ENCODE results near the gene ADD1.

DNA sequence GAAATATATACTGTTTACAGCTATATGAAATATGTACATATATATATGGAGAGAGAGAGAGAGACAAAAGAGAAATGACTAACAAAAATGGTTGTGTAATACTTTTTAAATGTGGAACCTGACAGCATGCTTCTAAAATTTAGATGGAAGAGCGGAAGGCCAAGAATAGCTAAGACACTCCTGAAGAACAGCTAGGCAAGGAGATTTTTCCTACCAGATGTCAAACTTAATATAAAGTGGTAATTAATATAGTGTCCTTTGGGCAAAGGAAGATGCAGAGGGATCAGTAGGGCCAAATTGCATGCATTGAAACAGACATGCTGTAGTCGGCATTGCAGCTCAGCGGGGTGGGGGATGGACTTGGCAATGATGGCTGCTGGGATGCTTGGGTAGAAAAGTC, 45.2 kb downstream of the ADD1 start:
- TF ChIP-seq, protein P1, sequence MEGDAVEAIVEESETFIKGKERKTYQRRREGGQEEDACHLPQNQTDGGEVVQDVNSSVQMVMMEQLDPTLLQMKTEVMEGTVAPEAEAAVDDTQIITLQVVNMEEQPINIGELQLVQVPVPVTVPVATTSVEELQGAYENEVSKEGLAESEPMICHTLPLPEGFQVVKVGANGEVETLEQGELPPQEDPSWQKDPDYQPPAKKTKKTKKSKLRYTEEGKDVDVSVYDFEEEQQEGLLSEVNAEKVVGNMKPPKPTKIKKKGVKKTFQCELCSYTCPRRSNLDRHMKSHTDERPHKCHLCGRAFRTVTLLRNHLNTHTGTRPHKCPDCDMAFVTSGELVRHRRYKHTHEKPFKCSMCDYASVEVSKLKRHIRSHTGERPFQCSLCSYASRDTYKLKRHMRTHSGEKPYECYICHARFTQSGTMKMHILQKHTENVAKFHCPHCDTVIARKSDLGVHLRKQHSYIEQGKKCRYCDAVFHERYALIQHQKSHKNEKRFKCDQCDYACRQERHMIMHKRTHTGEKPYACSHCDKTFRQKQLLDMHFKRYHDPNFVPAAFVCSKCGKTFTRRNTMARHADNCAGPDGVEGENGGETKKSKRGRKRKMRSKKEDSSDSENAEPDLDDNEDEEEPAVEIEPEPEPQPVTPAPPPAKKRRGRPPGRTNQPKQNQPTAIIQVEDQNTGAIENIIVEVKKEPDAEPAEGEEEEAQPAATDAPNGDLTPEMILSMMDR (IDR thresholded peaks at IDR 0.05; ENCODE audit: low read depth, low read length, missing input control) = no peak
- TF ChIP-seq RXRA (IDR thresholded peaks at IDR 0.05) = no peak
- no peak for TF ChIP-seq EGR1 (IDR thresholded peaks at IDR 0.05; ENCODE audit: low read depth in 2 of 2)
- TF ChIP-seq, protein P2, sequence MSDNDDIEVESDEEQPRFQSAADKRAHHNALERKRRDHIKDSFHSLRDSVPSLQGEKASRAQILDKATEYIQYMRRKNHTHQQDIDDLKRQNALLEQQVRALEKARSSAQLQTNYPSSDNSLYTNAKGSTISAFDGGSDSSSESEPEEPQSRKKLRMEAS (IDR thresholded peaks at IDR 0.05) = no peak
- TF ChIP-seq JUND (IDR thresholded peaks at IDR 0.05) = no peak
- TF ChIP-seq, protein P3, sequence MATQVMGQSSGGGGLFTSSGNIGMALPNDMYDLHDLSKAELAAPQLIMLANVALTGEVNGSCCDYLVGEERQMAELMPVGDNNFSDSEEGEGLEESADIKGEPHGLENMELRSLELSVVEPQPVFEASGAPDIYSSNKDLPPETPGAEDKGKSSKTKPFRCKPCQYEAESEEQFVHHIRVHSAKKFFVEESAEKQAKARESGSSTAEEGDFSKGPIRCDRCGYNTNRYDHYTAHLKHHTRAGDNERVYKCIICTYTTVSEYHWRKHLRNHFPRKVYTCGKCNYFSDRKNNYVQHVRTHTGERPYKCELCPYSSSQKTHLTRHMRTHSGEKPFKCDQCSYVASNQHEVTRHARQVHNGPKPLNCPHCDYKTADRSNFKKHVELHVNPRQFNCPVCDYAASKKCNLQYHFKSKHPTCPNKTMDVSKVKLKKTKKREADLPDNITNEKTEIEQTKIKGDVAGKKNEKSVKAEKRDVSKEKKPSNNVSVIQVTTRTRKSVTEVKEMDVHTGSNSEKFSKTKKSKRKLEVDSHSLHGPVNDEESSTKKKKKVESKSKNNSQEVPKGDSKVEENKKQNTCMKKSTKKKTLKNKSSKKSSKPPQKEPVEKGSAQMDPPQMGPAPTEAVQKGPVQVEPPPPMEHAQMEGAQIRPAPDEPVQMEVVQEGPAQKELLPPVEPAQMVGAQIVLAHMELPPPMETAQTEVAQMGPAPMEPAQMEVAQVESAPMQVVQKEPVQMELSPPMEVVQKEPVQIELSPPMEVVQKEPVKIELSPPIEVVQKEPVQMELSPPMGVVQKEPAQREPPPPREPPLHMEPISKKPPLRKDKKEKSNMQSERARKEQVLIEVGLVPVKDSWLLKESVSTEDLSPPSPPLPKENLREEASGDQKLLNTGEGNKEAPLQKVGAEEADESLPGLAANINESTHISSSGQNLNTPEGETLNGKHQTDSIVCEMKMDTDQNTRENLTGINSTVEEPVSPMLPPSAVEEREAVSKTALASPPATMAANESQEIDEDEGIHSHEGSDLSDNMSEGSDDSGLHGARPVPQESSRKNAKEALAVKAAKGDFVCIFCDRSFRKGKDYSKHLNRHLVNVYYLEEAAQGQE (IDR thresholded peaks at IDR 0.05) = no peak
- TF ChIP-seq YY1 (IDR thresholded peaks at IDR 0.05) = no peak
- no peak for TF ChIP-seq SP1 (IDR thresholded peaks at IDR 0.05)
- TF ChIP-seq TAF1 (conservative IDR thresholded peaks at IDR 0.05) = no peak
- TF ChIP-seq, protein P4, sequence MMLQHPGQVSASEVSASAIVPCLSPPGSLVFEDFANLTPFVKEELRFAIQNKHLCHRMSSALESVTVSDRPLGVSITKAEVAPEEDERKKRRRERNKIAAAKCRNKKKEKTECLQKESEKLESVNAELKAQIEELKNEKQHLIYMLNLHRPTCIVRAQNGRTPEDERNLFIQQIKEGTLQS (IDR thresholded peaks at IDR 0.05) = no peak
- TF ChIP-seq, protein P5, sequence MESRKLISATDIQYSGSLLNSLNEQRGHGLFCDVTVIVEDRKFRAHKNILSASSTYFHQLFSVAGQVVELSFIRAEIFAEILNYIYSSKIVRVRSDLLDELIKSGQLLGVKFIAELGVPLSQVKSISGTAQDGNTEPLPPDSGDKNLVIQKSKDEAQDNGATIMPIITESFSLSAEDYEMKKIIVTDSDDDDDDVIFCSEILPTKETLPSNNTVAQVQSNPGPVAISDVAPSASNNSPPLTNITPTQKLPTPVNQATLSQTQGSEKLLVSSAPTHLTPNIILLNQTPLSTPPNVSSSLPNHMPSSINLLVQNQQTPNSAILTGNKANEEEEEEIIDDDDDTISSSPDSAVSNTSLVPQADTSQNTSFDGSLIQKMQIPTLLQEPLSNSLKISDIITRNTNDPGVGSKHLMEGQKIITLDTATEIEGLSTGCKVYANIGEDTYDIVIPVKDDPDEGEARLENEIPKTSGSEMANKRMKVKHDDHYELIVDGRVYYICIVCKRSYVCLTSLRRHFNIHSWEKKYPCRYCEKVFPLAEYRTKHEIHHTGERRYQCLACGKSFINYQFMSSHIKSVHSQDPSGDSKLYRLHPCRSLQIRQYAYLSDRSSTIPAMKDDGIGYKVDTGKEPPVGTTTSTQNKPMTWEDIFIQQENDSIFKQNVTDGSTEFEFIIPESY (IDR thresholded peaks at IDR 0.05) = no peak
- TF ChIP-seq RAD21 (IDR thresholded peaks at IDR 0.05) = no peak
- no peak for TF ChIP-seq NR2F2 (IDR thresholded peaks at IDR 0.05)
